Smooth muscle cell (in vitro differentiated cells): ENCODE results near the gene USP6NL. TPM values are rescaled to one million over a fixed set of nuclear protein-coding genes. Genes with fewer than 3 reads are reported as not detected.
A peak's percentile ranks its signal among the peaks of the same experiment; 100 is the strongest.

ENCODE experiments used
- DNase-seq: peaks from one replicate; lab custom pipeline; 2025; ENCODE audit not compliant: unreplicated experiment; lab: John Stamatoyannopoulos, UW
- H2AFZ ChIP-seq: fragments of 200-600 bp; sonication (generic); 2 replicates; pipeline ENCODE4 v1.6.0; 2016; ENCODE audit warnings: antibody characterized with exemption, low read depth, mild to moderate bottlenecking
- H3F3A ChIP-seq: fragments of 200-600 bp; sonication (generic); 2 replicates; pipeline ENCODE4 v1.6.0; 2017; ENCODE audit warnings: antibody characterized with exemption, low read depth
- H3K27ac ChIP-seq: fragments of 200-600 bp; sonication (generic); 2 replicates; pipeline ENCODE4 v1.5.1; 2016; ENCODE audit warnings: low read depth, mild to moderate bottlenecking
- H3K27me3 ChIP-seq: fragments of 200-600 bp; sonication (generic); 2 replicates; pipeline ENCODE4 v1.6.1; 2016; ENCODE audit warnings: low read depth, mild to moderate bottlenecking
- H3K36me3 ChIP-seq: fragments of 200-600 bp; sonication (generic); 2 replicates; pipeline ENCODE4 v1.5.1; 2016; ENCODE audit warnings: low read depth
- H3K4me1 ChIP-seq: fragments of 200-600 bp; sonication (generic); 2 replicates; pipeline ENCODE4 v1.5.1; 2016; ENCODE audit warnings: low read depth
- H3K4me2 ChIP-seq: fragments of 200-600 bp; sonication (generic); 2 replicates; pipeline ENCODE4 v1.6.0; 2016; ENCODE audit warnings: mild to moderate bottlenecking
- H3K4me3 ChIP-seq: fragments of 200-600 bp; sonication (generic); 2 replicates; pipeline ENCODE4 v1.5.1; 2016; ENCODE audit warnings: mild to moderate bottlenecking
- H3K79me2 ChIP-seq: fragments of 200-600 bp; sonication (generic); 2 replicates; pipeline ENCODE4 v1.6.0; 2016; ENCODE audit warnings: low read depth, mild to moderate bottlenecking
- H3K9ac ChIP-seq: fragments of 200-600 bp; sonication (generic); 2 replicates; pipeline ENCODE4 v1.6.0; 2016; ENCODE audit warnings: low read depth
- H3K9me3 ChIP-seq: fragments of 200-600 bp; sonication (generic); replicated peaks from 2 replicates; pipeline ENCODE4 v1.5.1; 2016; ENCODE audit warnings: low read depth
- H4K20me1 ChIP-seq: fragments of 200-600 bp; sonication (generic); 2 replicates; pipeline ENCODE4 v1.6.0; 2016; ENCODE audit warnings: low read depth
- CTCF ChIP-seq: fragments of 200-600 bp; sonication (generic); IDR thresholded peaks from 2 replicates; pipeline ENCODE4 v1.5.1; 2017; ENCODE audit warnings: borderline replicate concordance, mild to moderate bottlenecking, antibody characterized with exemption; ENCODE audit not compliant: insufficient read depth, poor library complexity, severe bottlenecking
- WGBS: methylation state at CpG from one replicate; pipeline ENCODE4 v1.1.7; 2016; ENCODE audit warnings: low lambda C conversion rate; 5-methylcytosine and 5-hydroxymethylcytosine counted together
- polyA plus RNA-seq: library from polyadenylated mRNA; unstranded; fragments of >200 nt; fragmentation: Nextera tagmentation; extraction: Ambion mirVana; gene quantifications from 2 replicates; pipeline ENCODE4 v1.2.1, GENCODE V29; 2016
- total RNA-seq: library from RNA; depleted of rRNA; stranded (reverse); fragments of >200 nt; gene quantifications from 2 replicates; pipeline ENCODE4 v1.2.3, GENCODE V29; 2014

USP6NL gene
- total and polyA plus RNA-seq, 2 experiments from 2014 or later, result 12.0 to 32.8 TPM

GRCh38 chr10:11551104-11551503 is 60.3 kb downstream of the USP6NL start:
- H2AFZ ChIP-seq, result no peak overlapping the region
- H3K79me2 ChIP-seq, result peaks cover 64% of the 10 kb centered on the region
- H3K9ac ChIP-seq, result peak overlapping the region; percentile 17
- peak overlapping the region; percentile 86 for H3K27ac ChIP-seq
- no peak overlapping the region for H3K4me3 ChIP-seq
- H4K20me1 ChIP-seq, result no peaks in the 10 kb centered on the region
- peaks cover 26% of the 10 kb centered on the region for H3K4me1 ChIP-seq
- DNase-seq, result no peak
- H3K4me2 ChIP-seq, result peak overlapping the region; percentile 48
- WGBS, result 91% methylated on average over 4 of the region's 4 CpGs
- no peak for TF ChIP-seq CTCF
- H3K9me3 ChIP-seq, result peaks cover 2% of the 10 kb centered on the region
- no peaks in the 10 kb centered on the region for H3K36me3 ChIP-seq
- peaks cover 25% of the 10 kb centered on the region for H3F3A ChIP-seq
- H3K27me3 ChIP-seq, result no peaks in the 10 kb centered on the region

- Histone ChIP-seq H3F3A (peaks cover 16% of the 10 kb centered on the region), H3K9me3 (no peaks in the 10 kb centered on the region), H3K27me3 (no peaks in the 10 kb centered on the region), H4K20me1 (no peaks in the 10 kb centered on the region), H2AFZ (no peak overlapping the region), H3K27ac (no peak overlapping the region), H3K4me2 (no peak overlapping the region), H3K4me3 (no peak overlapping the region), H3K4me1 (peaks cover 32% of the 10 kb centered on the region), H3K9ac (no peak overlapping the region), H3K79me2 (peaks cover 70% of the 10 kb centered on the region), H3K36me3 (no peaks in the 10 kb centered on the region)
- no peak for TF ChIP-seq CTCF
- DNase-seq, result no peak
- 97% methylated on average over 2 of the region's 2 CpGs for WGBS
Observed at GRCh38 chr10:11548768-11549099, 62.7 kb downstream of the USP6NL start.

- peaks cover 13% of the 10 kb centered on the region for H3F3A ChIP-seq
- WGBS, result 83% methylated on average over 1 of the region's 1 CpG
- no peaks in the 10 kb centered on the region for H3K36me3 ChIP-seq
- H3K79me2 ChIP-seq, result peaks cover 75% of the 10 kb centered on the region
- no peak overlapping the region for H3K27ac ChIP-seq
- H2AFZ ChIP-seq, result no peak overlapping the region
- no peak for DNase-seq
- no peaks in the 10 kb centered on the region for H3K27me3 ChIP-seq
- peaks cover 30% of the 10 kb centered on the region for H3K4me1 ChIP-seq
- TF ChIP-seq CTCF, result no peak
- H3K4me3 ChIP-seq, result no peak overlapping the region
- no peaks in the 10 kb centered on the region for H4K20me1 ChIP-seq
- no peak overlapping the region for H3K4me2 ChIP-seq
- H3K9me3 ChIP-seq, result no peaks in the 10 kb centered on the region
- H3K9ac ChIP-seq, result no peak overlapping the region
Observed at GRCh38 chr10:11548065-11548767, 63.2 kb downstream of the USP6NL start.

GRCh38 chr10:11546581-11546980 is 64.9 kb downstream of the USP6NL start:
- H3K79me2 ChIP-seq, result peaks cover 90% of the 10 kb centered on the region
- no peak overlapping the region for H3K9ac ChIP-seq
- H3K4me2 ChIP-seq, result peak overlapping the region; percentile 69
- TF ChIP-seq CTCF, result no peak
- no peaks in the 10 kb centered on the region for H3K36me3 ChIP-seq
- peaks cover 9% of the 10 kb centered on the region for H3F3A ChIP-seq
- no peaks in the 10 kb centered on the region for H3K27me3 ChIP-seq
- no peak overlapping the region for H2AFZ ChIP-seq
- peaks cover 21% of the 10 kb centered on the region for H3K4me1 ChIP-seq
- H4K20me1 ChIP-seq, result peaks cover 1% of the 10 kb centered on the region
- 69% methylated on average over 4 of the region's 4 CpGs for WGBS
- H3K27ac ChIP-seq, result peak overlapping the region; percentile 65
- DNase-seq, result no peak
- no peaks in the 10 kb centered on the region for H3K9me3 ChIP-seq
- H3K4me3 ChIP-seq, result no peak overlapping the region
